ENCODE data around the gene PPP1R26. TPM values are rescaled to one million over a fixed set of nuclear protein-coding genes. Genes with fewer than 3 reads are reported as not detected.
A peak's percentile ranks its signal among the peaks of the same experiment; 100 is the strongest.

PPP1R26 gene
- total and polyA plus RNA-seq, 4 donors: 9.3 to 29.6 (median 18.3) TPM

GRCh38 chr9:135505406-135506187 lies 26.0 kb downstream of the PPP1R26 start:
- Histone ChIP-seq H3K27me3 (ENCODE audit: control insufficient read depth in 3 of 3, insufficient read depth in 3 of 3, low read length in 2 of 3) (no peaks in the 10 kb centered on the region), H3K9ac (ENCODE audit: insufficient read depth in 1 of 2, low read length in 2 of 2) (no peak overlapping the region), H3K9me3 (ENCODE audit: control insufficient read depth in 4 of 4, insufficient read depth in 3 of 4, low read length in 3 of 4) (peaks cover 0 to 6% (median 1%) of the 10 kb centered on the region in 4 donors), H3K4me3 (no peak overlapping the region), H3K36me3 (ENCODE audit: control insufficient read depth in 4 of 4, insufficient read depth in 4 of 4, low read length in 4 of 4) (peaks cover 0 to 32% (median 11%) of the 10 kb centered on the region in 4 donors), H3K27ac (ENCODE audit: low read depth in 1 of 2, low read length in 1 of 2) (no peak overlapping the region), H3K4me1 (ENCODE audit: control insufficient read depth in 5 of 5, insufficient read depth in 5 of 5, low read length in 5 of 5) (peaks cover 3 to 12% (median 8%) of the 10 kb centered on the region in 5 donors)
- ATAC-seq (ENCODE audit: insufficient read depth, low FRiP score) (no peak), DNase-seq (no peak)
- 90 to 92% methylated on average over 23 to 24 of the region's 24 CpGs for WGBS, 2 donors
- TF ChIP-seq CTCF (IDR thresholded peaks at IDR 0.05; ENCODE audit: control extremely low read depth, extremely low read depth): no peak

GRCh38 chr9:135506327-135507103 lies 26.9 kb downstream of the PPP1R26 start:
- H3K4me1 ChIP-seq (ENCODE audit: control insufficient read depth in 5 of 5, insufficient read depth in 5 of 5, low read length in 5 of 5): peaks cover 2 to 8% (median 6%) of the 10 kb centered on the region in 5 donors
- no peak overlapping the region for H3K27ac ChIP-seq (ENCODE audit: low read depth in 1 of 2, low read length in 1 of 2)
- WGBS, 2 donors: 70 to 76% methylated on average over 14 of the region's 14 CpGs
- no peaks in the 10 kb centered on the region for H3K27me3 ChIP-seq (ENCODE audit: control insufficient read depth in 3 of 3, insufficient read depth in 3 of 3, low read length in 2 of 3)
- no peak overlapping the region for H3K4me3 ChIP-seq
- no peak for TF ChIP-seq CTCF (IDR thresholded peaks at IDR 0.05; ENCODE audit: control extremely low read depth, extremely low read depth)
- H3K36me3 ChIP-seq (ENCODE audit: control insufficient read depth in 4 of 4, insufficient read depth in 4 of 4, low read length in 4 of 4): peaks cover 0 to 32% (median 11%) of the 10 kb centered on the region in 4 donors
- no peak overlapping the region for H3K9ac ChIP-seq (ENCODE audit: insufficient read depth in 1 of 2, low read length in 2 of 2)
- DNase-seq: no peak
- no peak for ATAC-seq (ENCODE audit: insufficient read depth, low FRiP score)
- peaks cover 0 to 6% (median 1%) of the 10 kb centered on the region in 4 donors for H3K9me3 ChIP-seq (ENCODE audit: control insufficient read depth in 4 of 4, insufficient read depth in 3 of 4, low read length in 3 of 4)

GRCh38 chr9:135507104-135508035 lies 27.8 kb downstream of the PPP1R26 start:
- no peak for TF ChIP-seq CTCF (IDR thresholded peaks at IDR 0.05; ENCODE audit: control extremely low read depth, extremely low read depth)
- peaks cover 0 to 1% (median 0%) of the 10 kb centered on the region in 5 donors for H3K4me1 ChIP-seq (ENCODE audit: control insufficient read depth in 5 of 5, insufficient read depth in 5 of 5, low read length in 5 of 5)
- H3K9ac ChIP-seq (ENCODE audit: insufficient read depth in 1 of 2, low read length in 2 of 2): no peak overlapping the region
- H3K27me3 ChIP-seq (ENCODE audit: control insufficient read depth in 3 of 3, insufficient read depth in 3 of 3, low read length in 2 of 3): no peaks in the 10 kb centered on the region
- no peak overlapping the region for H3K4me3 ChIP-seq
- 90 to 91% methylated on average over 23 of the region's 23 CpGs for WGBS, 2 donors
- ATAC-seq (ENCODE audit: insufficient read depth, low FRiP score) (no peak), DNase-seq (peak in 1 of 3 donors; percentile 3)
- H3K27ac ChIP-seq (ENCODE audit: low read depth in 1 of 2, low read length in 1 of 2): no peak overlapping the region
- peaks cover 0 to 26% (median 8%) of the 10 kb centered on the region in 4 donors for H3K36me3 ChIP-seq (ENCODE audit: control insufficient read depth in 4 of 4, insufficient read depth in 4 of 4, low read length in 4 of 4)
- peaks cover 0 to 6% (median 1%) of the 10 kb centered on the region in 4 donors for H3K9me3 ChIP-seq (ENCODE audit: control insufficient read depth in 4 of 4, insufficient read depth in 3 of 4, low read length in 3 of 4)

Measured in lung (tissue), 12 donors.